ACHN (cell line): ENCODE measurements around the gene CRISPLD2.
"Not testable (repeated sequence)": the region's sequence is repeated elsewhere in the genome, so short reads cannot be mapped to it uniquely, and the experiment has no call there.

Experiments
- DNase-seq: peaks from one replicate; pipeline ENCODE4 v3.0.0-alpha.2; 2015
- in situ Hi-C: cut with HindIII; loops from 2 replicates; pipeline ENCODE4 v1.10.0; 2017; ENCODE audit warnings: low sequenced_read_pairs, low pct_ligation_motif_present, low pct_unique_long_range_greater_than_20kb

The CRISPLD2 gene

GRCh38 chr16:84872971-84873370 is 53.2 kb downstream of the CRISPLD2 start:
- DNase-seq, in situ Hi-C loops: not testable (repeated sequence)

DNA sequence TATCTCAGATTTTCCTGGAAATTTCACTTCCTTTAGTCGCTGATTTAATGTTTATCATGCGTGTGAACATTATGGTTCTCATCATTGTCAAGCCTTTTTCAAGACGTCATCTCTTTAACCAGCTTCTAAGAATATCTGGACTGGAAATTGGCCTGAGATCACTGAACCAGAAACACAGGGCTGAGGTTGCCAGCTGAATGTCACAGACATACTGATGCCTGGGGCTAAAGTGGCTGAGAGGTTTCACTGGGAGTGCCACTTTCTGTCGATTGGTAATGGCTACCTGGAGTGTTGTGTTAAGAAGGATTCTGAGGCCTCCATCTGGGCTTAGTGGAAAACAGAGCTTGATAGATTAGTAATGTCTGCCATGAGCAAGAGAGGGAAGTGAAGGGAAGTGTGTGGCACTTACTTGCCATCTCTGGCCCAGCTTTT is 54.2 kb downstream of the CRISPLD2 start:
- DNase-seq = no peak
- in situ Hi-C loops = no loop called here

DNA sequence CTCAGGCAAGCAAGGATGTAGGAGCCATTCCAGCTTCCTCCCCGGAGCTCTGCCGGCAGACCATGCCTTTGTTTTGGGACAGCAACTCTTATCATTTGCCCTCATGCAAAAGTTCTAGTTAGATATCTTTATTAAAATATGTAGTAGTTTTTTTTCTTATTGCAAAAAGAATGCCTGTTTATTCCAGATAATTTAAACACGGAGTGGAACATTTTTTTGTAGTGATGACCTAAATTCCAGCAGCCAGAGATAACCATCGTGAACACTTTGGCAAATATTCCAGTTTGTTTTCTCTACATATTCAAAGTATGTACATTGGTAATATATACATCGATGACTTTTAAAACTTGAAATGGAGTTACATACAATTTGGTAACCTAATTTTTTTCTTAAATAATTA is 54.8 kb downstream of the CRISPLD2 start:
- DNase-seq = no peak
- in situ Hi-C loops = no loop called here

- no peak for DNase-seq
- in situ Hi-C loops = no loop called here
Measured at GRCh38 chr16:84874983-84875382, 55.2 kb downstream of the CRISPLD2 start.

GRCh38 chr16:84875846-84876245 is 56.1 kb downstream of the CRISPLD2 start:
- no peak for DNase-seq
- in situ Hi-C loops = no loop called here

- in situ Hi-C loops = no loop called here
- no peak for DNase-seq
Measured at GRCh38 chr16:84876873-84877606, 57.3 kb downstream of the CRISPLD2 start.

DNA sequence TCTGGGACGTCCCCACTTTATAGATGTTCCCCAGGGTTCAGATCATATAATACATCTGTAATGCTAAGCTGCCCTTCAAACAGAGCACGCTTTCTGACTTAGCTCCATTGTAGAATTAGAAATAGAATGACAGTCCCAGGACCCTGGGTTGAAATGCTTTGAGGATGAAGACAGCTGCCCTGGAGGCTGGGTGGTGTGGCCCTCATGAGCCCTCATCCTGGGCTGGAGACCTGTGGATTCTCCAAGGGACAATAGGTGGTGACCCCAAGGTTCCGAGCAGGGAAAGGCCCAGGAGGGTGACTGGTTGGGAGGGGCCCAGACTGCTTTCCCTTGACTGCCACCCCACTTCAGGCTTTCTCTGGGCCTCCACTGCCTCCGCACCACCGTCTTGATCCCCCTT is 59.0 kb downstream of the CRISPLD2 start:
- DNase-seq = no peak
- in situ Hi-C loops = no loop called here

GRCh38 chr16:84879569-84880487 is 60.0 kb downstream of the CRISPLD2 start:
- in situ Hi-C loops = loop anchor here (5.0 kb wide), 1 partner anchor 47 kb away; no protein-coding TSS in a partner anchor

DNA sequence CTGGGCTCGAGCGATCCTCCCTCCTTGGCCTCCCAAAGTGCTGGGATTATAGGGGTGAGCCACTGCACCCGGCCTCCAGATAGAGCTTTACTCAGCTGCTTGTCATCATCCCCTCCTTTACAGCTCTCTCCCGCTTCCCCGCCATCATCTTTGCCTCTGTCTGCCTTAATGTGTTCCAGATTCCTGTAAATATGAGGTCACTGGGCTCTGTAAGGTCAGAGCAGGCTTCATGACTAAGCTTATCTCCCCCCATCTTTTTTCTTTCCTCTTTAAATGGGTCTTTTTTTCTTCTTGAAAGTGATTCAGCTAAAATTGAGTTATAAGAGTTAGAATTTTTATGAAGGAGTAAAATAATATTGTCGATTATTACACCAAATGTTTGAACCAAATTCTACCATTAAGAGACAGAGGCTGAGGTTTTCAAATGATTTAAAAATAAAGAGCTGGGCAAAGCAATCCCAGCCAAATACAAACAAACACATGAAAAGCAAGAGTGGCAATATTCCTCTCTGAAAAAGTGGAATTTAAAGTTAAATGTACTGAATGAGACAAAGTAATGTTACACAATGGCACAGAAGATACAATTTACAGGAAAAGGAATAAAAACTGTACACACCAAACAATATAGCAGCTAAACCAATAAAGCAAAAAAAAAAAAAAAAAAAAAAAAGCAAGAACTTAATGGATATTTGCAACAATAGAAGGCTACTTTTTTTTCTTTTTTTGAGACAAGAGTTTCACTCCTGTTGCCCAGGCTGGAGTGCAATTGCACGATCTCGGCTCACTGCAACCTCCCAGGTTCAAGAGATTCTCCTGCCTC is 62.1 kb downstream of the CRISPLD2 start:
- DNase-seq = no peak
- in situ Hi-C loops = loop anchor here (5.0 kb wide), 1 partner anchor 45 kb away; no protein-coding TSS in a partner anchor

More at GRCh38 chr16:84879569-84880487, 60.0 kb downstream of the CRISPLD2 start:
- DNase-seq = no peak

- no peak for DNase-seq
Measured at GRCh38 chr16:84883301-84883700, 63.5 kb downstream of the CRISPLD2 start.

DNA sequence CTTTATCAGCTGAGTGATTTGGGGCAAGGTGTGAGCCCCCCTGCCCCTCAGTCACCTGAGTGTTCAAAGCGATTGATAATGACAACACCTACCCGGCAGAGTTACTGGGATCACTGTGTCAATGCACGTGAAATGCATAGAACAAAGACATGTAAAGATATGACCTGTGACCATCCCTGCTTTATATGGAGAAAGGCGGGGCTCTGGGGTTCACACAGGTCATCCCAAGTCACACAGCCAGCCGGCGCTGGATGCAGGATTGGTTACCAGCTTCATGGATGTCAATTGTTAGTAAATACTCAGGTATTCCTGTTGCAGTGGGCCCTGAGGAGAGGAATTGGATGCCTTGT is 64.4 kb downstream of the CRISPLD2 start:
- in situ Hi-C loops = loop anchor here (5.0 kb wide), 1 partner anchor 43 kb away; no protein-coding TSS in a partner anchor
- DNase-seq = no peak

More at GRCh38 chr16:84883301-84883700, 63.5 kb downstream of the CRISPLD2 start:
- in situ Hi-C loops = loop anchor here (5.0 kb wide), 1 partner anchor 44 kb away; no protein-coding TSS in a partner anchor

GRCh38 chr16:84884596-84885341 is 65.0 kb downstream of the CRISPLD2 start:
- DNase-seq = no peak
- in situ Hi-C loops = loop anchor here (5.0 kb wide), 1 partner anchor 43 kb away; no protein-coding TSS in a partner anchor

- DNase-seq = no peak
- in situ Hi-C loops = no loop called here
Measured at GRCh38 chr16:84885342-84885910, 65.6 kb downstream of the CRISPLD2 start.

- in situ Hi-C loops = no loop called here
- no peak for DNase-seq
Measured at GRCh38 chr16:84886497-84887090, 66.8 kb downstream of the CRISPLD2 start.

- in situ Hi-C loops = no loop called here
- no peak for DNase-seq
Measured at GRCh38 chr16:84887207-84887606, 67.4 kb downstream of the CRISPLD2 start.

GRCh38 chr16:84888450-84888849 is 68.7 kb downstream of the CRISPLD2 start:
- in situ Hi-C loops = no loop called here
- DNase-seq = no peak

DNA sequence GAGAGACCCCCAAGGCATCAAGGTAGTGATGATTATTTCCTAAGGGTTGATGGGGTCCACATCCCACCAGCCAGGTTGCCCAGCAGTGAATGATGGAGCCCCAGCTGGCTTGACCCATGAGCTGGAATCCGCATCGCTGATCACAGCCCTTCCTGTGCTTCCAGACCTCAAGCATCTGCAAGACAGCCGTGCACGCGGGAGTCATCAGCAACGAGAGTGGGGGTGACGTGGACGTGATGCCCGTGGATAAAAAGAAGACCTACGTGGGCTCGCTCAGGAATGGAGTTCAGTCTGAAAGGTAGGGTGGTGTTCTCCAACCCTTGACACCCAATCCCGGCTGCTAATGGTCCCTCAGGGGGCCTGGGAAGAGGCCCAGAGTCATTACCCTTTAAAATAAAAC is 69.3 kb downstream of the CRISPLD2 start:
- in situ Hi-C loops = no loop called here

More for the DNA sequence above, 69.3 kb downstream of the CRISPLD2 start:
- DNase-seq = no peak
